ACC112 (cell line): Measurements from ENCODE around the gene TNFRSF14.
A peak's percentile ranks its signal among the peaks of the same experiment; 100 is the strongest.

Experiments used
- H2AFZ ChIP-seq: fragments of 200-600 bp; sonication (generic); one replicate; pipeline ENCODE4 v1.6.0; 2017; ENCODE audit warnings: antibody characterized with exemption, low read length; ENCODE audit not compliant: unreplicated experiment
- H3K27ac ChIP-seq: fragments of 200-600 bp; sonication (generic); 2 replicates; pipeline ENCODE4 v1.5.1; 2014; ENCODE audit warnings: low read depth, mild to moderate bottlenecking, antibody characterized with exemption, low read length, moderate library complexity
- H3K27me3 ChIP-seq: fragments of 200-600 bp; sonication (generic); 2 replicates; pipeline ENCODE4 v1.6.1; 2014; ENCODE audit warnings: mild to moderate bottlenecking, antibody characterized with exemption, low read length, moderate library complexity, mixed read lengths; ENCODE audit not compliant: insufficient read depth
- H3K36me3 ChIP-seq: fragments of 200-600 bp; sonication (generic); 2 replicates; pipeline ENCODE4 v1.6.1; 2016; ENCODE audit warnings: mild to moderate bottlenecking, antibody characterized with exemption, low read length, moderate library complexity, mixed read lengths; ENCODE audit not compliant: insufficient read depth
- H3K4me1 ChIP-seq: fragments of 200-600 bp; sonication (generic); one replicate; pipeline ENCODE4 v1.6.1; 2016; ENCODE audit warnings: low read length, mixed read lengths; ENCODE audit not compliant: insufficient read depth, unreplicated experiment, control insufficient read depth
- H3K4me3 ChIP-seq: fragments of 200-600 bp; sonication (generic); 2 replicates; pipeline ENCODE4 v1.5.1; 2014; ENCODE audit warnings: mild to moderate bottlenecking, low read depth, low read length
- H3K79me2 ChIP-seq: fragments of 200-600 bp; sonication (generic); one replicate; pipeline ENCODE4 v1.6.0; 2016; ENCODE audit warnings: low read length; ENCODE audit not compliant: control insufficient read depth, unreplicated experiment, insufficient read depth

The TNFRSF14 gene

GRCh38 chr1:2605509-2606395 lies 49.6 kb downstream of the TNFRSF14 start:
- Histone ChIP-seq H3K36me3 (no peaks in the 10 kb centered on the region), H2AFZ (no peak overlapping the region), H3K79me2 (no peaks in the 10 kb centered on the region), H3K4me3 (no peak overlapping the region), H3K27me3 (peaks cover 44% of the 10 kb centered on the region), H3K27ac (no peak overlapping the region), H3K4me1 (peaks cover 5% of the 10 kb centered on the region)

DNA sequence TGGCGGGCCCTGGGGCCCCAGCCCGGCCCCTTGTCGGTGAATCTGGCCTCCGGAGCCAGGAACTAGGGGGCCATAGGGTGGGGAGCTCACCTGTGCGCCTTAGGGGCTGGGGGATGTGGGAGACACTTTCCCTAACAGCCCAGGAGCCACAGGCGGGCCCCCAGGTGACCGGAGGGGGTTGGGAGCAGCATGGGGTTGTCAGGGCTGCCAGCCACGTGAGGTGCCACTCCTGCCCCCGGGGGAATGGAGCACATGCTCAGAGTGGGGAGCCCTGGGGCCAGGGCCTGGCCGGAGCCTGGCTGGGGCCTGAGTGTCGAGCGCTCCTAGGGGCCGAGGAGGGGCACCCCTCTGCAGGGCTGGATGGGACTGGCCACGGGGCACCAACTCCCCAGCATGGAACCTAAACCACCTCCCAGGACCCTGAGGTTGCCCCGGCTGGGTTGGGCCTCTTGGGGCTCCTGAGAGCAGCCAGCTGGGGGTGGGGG lies 50.3 kb downstream of the TNFRSF14 start:
- H3K4me3 ChIP-seq: no peak overlapping the region
- H3K36me3 ChIP-seq: no peaks in the 10 kb centered on the region
- no peak overlapping the region for H3K27ac ChIP-seq
- no peaks in the 10 kb centered on the region for H3K79me2 ChIP-seq
- H3K4me1 ChIP-seq: peaks cover 8% of the 10 kb centered on the region
- no peak overlapping the region for H2AFZ ChIP-seq
- H3K27me3 ChIP-seq: peaks cover 37% of the 10 kb centered on the region

GRCh38 chr1:2606881-2607621 lies 50.9 kb downstream of the TNFRSF14 start:
- no peaks in the 10 kb centered on the region for H3K36me3 ChIP-seq
- H3K27me3 ChIP-seq: peaks cover 31% of the 10 kb centered on the region
- H3K4me3 ChIP-seq: no peak overlapping the region
- H2AFZ ChIP-seq: no peak overlapping the region
- no peaks in the 10 kb centered on the region for H3K79me2 ChIP-seq
- H3K27ac ChIP-seq: no peak overlapping the region
- H3K4me1 ChIP-seq: peaks cover 8% of the 10 kb centered on the region

GRCh38 chr1:2607641-2608091 lies 51.5 kb downstream of the TNFRSF14 start:
- Histone ChIP-seq H3K27me3 (peaks cover 35% of the 10 kb centered on the region), H3K36me3 (no peaks in the 10 kb centered on the region), H3K4me3 (no peak overlapping the region), H3K79me2 (no peaks in the 10 kb centered on the region), H3K27ac (no peak overlapping the region), H2AFZ (no peak overlapping the region), H3K4me1 (peaks cover 8% of the 10 kb centered on the region)

- Histone ChIP-seq H3K27ac (no peak overlapping the region), H3K36me3 (no peaks in the 10 kb centered on the region), H3K4me1 (peaks cover 8% of the 10 kb centered on the region), H3K27me3 (peaks cover 35% of the 10 kb centered on the region), H2AFZ (no peak overlapping the region), H3K4me3 (no peak overlapping the region), H3K79me2 (no peaks in the 10 kb centered on the region)
These were observed 53.3 kb downstream of the TNFRSF14 start for GRCh38 chr1:2609319-2610035.

DNA sequence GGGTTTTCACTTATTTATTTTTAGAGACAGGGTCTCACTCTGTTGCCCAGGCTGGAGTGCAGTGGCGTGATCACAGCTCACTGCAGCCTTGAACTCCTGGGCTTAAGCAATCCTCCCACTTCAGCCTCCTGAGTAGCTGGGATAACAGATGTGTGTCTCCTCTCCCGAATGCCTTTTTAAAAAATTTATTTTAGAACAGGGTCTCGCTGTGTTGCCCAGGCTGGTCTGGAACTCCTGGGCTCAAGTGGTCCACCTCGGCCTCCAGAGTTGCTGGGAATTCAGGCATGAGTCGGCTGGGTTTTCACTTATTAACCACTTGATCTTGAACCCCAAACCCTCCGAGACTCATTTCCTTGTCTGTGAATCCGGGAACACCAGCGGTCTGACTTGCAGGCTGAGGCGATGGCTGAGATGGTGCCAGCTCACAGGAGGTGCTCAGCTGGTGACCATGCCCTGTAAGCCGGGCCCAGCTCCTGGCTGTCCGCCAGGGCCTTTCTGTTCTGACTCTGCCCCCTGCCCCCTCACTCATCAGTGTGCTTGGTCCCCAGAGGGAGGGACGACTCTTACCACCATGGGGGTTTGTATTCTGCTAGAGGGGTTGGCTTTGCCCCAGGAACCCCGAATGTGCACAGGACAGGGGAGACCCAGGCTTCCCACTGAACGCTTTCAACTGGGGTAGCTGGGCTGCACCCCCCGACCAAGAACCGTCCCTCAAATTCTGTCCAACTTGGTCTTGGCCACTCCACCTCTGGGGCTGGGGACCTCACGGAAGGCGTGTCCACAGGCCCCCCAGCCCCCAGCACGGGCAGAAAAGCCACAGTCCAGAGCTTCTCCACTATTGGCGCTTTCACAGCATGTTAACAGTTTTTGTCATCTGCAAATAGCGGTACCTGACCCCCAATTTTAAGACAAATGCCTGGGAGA lies 54.1 kb downstream of the TNFRSF14 start:
- Histone ChIP-seq H3K27ac (no peak overlapping the region), H3K4me1 (peaks cover 8% of the 10 kb centered on the region), H3K4me3 (peak overlapping the region; percentile 40; the same call in 1 of the 2 replicates), H3K79me2 (no peaks in the 10 kb centered on the region), H3K36me3 (no peaks in the 10 kb centered on the region), H3K27me3 (peaks cover 39% of the 10 kb centered on the region), H2AFZ (no peak overlapping the region)

DNA sequence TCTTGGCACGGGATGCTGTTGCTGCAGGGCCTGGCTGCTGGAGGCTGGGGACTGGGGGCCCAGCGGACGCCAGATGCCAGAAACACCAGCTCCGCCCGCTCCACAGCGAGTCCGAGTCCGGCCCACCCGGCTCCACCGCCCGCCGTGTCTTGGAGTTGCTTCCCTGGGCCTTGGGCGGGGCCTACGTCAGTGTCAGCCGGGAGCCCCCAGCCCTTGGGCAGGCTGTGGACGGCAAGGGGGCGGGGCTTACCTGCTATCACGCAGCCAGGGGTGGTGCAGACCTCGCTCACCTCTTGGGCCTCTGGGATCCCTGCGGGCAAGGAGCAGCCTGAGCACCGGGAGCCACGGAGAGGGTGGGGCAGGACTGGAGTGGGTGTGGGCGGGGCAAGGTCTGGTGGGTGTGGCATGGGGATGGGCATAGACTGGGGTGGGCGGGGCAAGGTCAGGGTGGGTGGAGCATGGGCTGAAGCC lies 54.9 kb downstream of the TNFRSF14 start:
- peak overlapping the region; percentile 40; the same call in 1 of the 2 replicates for H3K4me3 ChIP-seq
- no peak overlapping the region for H2AFZ ChIP-seq

DNA sequence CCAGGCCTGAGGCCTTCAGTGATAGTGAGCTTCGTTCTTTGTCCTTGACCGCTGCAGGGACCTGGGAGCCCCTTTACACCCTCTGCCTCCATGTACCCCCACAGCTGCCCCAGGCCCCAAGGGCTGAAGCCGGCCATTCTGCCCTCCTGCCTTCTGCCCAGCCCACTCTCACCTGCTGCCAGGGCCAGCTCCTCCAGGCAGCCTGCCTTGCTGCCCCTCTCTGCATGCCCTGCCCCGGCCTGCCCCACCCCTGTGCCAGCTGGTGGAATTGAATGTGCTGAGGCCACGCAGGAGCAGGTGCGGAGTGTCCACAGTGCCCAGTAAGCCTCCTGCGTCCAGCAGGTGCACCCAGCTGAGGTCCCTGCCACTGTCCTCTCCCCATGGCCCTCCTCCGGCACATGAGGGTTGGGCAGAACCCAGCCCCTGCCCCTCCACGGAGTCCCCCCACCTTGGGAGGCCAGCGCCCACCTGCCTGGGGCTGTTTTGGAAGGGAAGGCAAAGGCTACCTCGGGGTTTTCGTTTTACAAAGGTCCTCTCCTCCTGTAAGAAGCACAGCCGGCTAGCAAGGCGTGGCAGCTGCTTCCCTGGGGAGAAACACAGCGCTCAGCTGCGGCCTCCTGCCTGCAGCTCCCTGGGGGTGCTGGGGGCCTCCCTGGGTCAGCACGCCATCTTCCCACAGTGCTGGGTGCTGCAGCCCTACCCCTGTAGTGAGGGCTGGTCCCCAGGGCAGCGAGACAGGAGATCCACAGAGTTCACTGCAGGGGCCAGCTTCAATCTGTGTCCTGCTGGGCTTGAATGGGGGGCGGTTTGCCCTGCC lies 55.7 kb downstream of the TNFRSF14 start:
- Histone ChIP-seq H2AFZ (no peak overlapping the region), H3K4me1 (peaks cover 8% of the 10 kb centered on the region), H3K27me3 (peaks cover 46% of the 10 kb centered on the region), H3K36me3 (no peaks in the 10 kb centered on the region), H3K4me3 (no peak overlapping the region), H3K27ac (no peak overlapping the region), H3K79me2 (no peaks in the 10 kb centered on the region)

More for the DNA sequence above, 54.9 kb downstream of the TNFRSF14 start:
- H3K79me2 ChIP-seq: no peaks in the 10 kb centered on the region
- peaks cover 8% of the 10 kb centered on the region for H3K4me1 ChIP-seq
- H3K27me3 ChIP-seq: peaks cover 41% of the 10 kb centered on the region
- no peak overlapping the region for H3K27ac ChIP-seq
- no peaks in the 10 kb centered on the region for H3K36me3 ChIP-seq
